Neural crest cell (in vitro differentiated cells): ENCODE measurements around the gene MPPED2. TPM values are rescaled to one million over a fixed set of nuclear protein-coding genes. Genes with fewer than 3 reads are reported as not detected.

ENCODE experiments used
- DNase-seq: peaks from one replicate; pipeline ENCODE4 v3.0.0; 2021; ENCODE audit warnings: low read depth, mixed read lengths, low spot score
- H3K27ac Mint-ChIP-seq: one replicate; pipeline ENCODE4 v1.8.0; 2021; ENCODE audit warnings: mild to moderate bottlenecking, mixed read lengths; ENCODE audit not compliant: unreplicated experiment
- H3K27me3 Mint-ChIP-seq: 2 replicates; pipeline ENCODE4 v1.8.0; 2021; ENCODE audit warnings: low read depth, mild to moderate bottlenecking, mixed read lengths
- H3K36me3 Mint-ChIP-seq: 2 replicates; pipeline ENCODE4 v1.8.0; 2021; ENCODE audit warnings: low read depth, mild to moderate bottlenecking, mixed read lengths
- H3K4me1 Mint-ChIP-seq: 2 replicates; pipeline ENCODE4 v1.8.0; 2021; ENCODE audit warnings: mixed read lengths
- H3K4me3 Mint-ChIP-seq: one replicate; pipeline ENCODE4 v1.8.0; 2021; ENCODE audit warnings: mild to moderate bottlenecking, mixed read lengths
- H3K9me3 Mint-ChIP-seq: 2 replicates; pipeline ENCODE4 v1.8.0; 2021; ENCODE audit warnings: mixed read lengths
- CTCF ChIP-seq: fragments of 200-600 bp; sonication (generic); conservative IDR thresholded peaks from 2 replicates; pipeline ENCODE4 v1.5.0; 2021; ENCODE audit warnings: antibody characterized with exemption, mild to moderate bottlenecking
- total RNA-seq: library from RNA; stranded (reverse); gene quantifications from 2 replicates; pipeline ENCODE4 v1.2.1, GENCODE V29; 2021

Gene MPPED2
- total RNA-seq, 1 donor from 2014 or later: 3.1 TPM

- H3K36me3 Mint-ChIP-seq: no peaks in the 10 kb centered on the region
- H3K9me3 Mint-ChIP-seq: peaks cover 2% of the 10 kb centered on the region
- no peak overlapping the region for H3K27ac Mint-ChIP-seq
- no peak overlapping the region for H3K4me3 Mint-ChIP-seq
- no peak for TF ChIP-seq CTCF
- no peaks in the 10 kb centered on the region for H3K4me1 Mint-ChIP-seq
- no peak for DNase-seq
- no peaks in the 10 kb centered on the region for H3K27me3 Mint-ChIP-seq
Measured at GRCh38 chr11:30610628-30611027, 24.5 kb upstream of the MPPED2 start.

DNA sequence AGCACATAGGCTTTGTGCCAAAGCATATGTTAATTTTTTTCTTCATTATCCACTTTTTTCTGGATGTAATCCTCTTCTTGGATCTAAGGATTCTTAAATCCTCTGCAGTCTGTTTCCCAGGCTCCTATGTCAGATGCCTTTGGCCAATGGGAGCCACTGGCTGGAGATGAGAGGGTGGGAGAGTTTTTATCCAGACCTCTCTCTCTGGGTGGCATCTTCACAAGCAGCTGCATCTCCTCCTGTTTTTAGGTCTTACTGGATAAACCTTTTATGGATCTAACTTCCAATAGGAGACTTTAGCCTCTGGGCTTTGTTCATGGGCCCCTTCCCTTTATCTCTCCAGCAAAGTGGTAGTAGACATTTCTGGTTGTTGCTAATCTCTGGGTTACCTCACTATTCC, 22.4 kb upstream of the MPPED2 start:
- H3K4me3 Mint-ChIP-seq: no peak overlapping the region
- H3K27ac Mint-ChIP-seq: no peak overlapping the region
- TF ChIP-seq CTCF: no peak
- H3K4me1 Mint-ChIP-seq: no peaks in the 10 kb centered on the region
- no peaks in the 10 kb centered on the region for H3K27me3 Mint-ChIP-seq
- no peaks in the 10 kb centered on the region for H3K9me3 Mint-ChIP-seq
- no peak for DNase-seq
- no peaks in the 10 kb centered on the region for H3K36me3 Mint-ChIP-seq

DNA sequence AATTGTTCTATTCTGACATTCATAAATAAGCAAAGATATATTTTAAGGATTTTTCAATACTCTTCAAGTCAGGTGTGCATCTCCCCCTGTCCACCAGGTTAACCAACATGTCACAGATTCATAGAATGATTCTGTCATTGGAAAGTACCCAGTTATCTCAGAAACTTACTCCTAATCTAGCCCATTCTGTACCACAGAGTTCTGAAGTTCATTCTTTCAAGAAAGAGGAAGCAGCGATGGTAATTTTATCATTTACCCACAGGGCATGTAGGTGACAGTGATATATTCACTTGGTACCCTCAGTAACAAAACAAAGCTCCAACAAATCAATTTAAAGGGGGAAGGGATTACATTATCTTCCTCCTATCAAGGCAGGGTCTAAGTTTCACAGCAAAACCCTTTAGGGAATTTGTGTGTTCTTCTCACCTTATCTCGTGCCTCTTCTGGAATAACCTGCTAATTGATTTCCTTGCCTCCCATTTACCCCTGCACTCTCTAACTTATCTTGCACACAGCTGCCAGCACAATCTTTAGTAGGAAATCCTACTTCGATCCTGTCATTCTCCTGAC, 19.0 kb upstream of the MPPED2 start:
- TF ChIP-seq CTCF: peak; percentile 18
- no peaks in the 10 kb centered on the region for H3K9me3 Mint-ChIP-seq
- H3K36me3 Mint-ChIP-seq: no peaks in the 10 kb centered on the region
- no peak overlapping the region for H3K27ac Mint-ChIP-seq
- no peak for DNase-seq
- no peaks in the 10 kb centered on the region for H3K27me3 Mint-ChIP-seq
- no peaks in the 10 kb centered on the region for H3K4me1 Mint-ChIP-seq
- no peak overlapping the region for H3K4me3 Mint-ChIP-seq

DNA sequence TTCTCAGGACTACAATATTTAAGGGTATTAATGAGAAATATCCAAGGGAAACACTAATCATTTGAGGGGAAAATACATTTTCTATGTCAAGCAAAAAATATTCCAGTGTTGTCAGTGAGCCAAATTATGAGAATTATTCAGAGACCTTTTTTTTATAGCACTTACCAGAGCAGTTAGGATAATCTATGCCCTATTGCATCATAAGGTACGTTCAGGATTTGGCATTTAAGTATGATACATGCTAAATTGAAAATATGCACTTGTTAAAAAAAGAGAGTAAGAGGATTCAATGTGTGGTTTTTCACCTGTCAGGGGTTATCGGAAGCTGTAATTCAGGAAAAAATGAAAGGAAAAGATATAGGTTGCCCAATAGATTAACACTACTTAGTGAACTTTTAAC, 17.2 kb upstream of the MPPED2 start:
- DNase-seq: no peak
- Mint-ChIP-seq H3K27ac (no peak overlapping the region), H3K4me1 (no peaks in the 10 kb centered on the region), H3K27me3 (no peaks in the 10 kb centered on the region), H3K36me3 (no peaks in the 10 kb centered on the region), H3K9me3 (no peaks in the 10 kb centered on the region), H3K4me3 (no peak overlapping the region)
- TF ChIP-seq CTCF: no peak

- H3K27ac Mint-ChIP-seq: no peak overlapping the region
- H3K36me3 Mint-ChIP-seq: no peaks in the 10 kb centered on the region
- H3K27me3 Mint-ChIP-seq: peaks cover 2% of the 10 kb centered on the region
- DNase-seq: no peak
- no peak overlapping the region for H3K4me3 Mint-ChIP-seq
- H3K9me3 Mint-ChIP-seq: no peaks in the 10 kb centered on the region
- peaks cover 16% of the 10 kb centered on the region for H3K4me1 Mint-ChIP-seq
- no peak for TF ChIP-seq CTCF
Measured at GRCh38 chr11:30596832-30597231, 10.7 kb upstream of the MPPED2 start.
